Liver (tissue), 3 donors: Measurements from ENCODE around the gene PPP6R1.

Source experiments
- CTCF ChIP-seq: fragments of 150-350 bp; IDR thresholded peaks from 2 replicates; pipeline ENCODE4 v1.5.1; 2017; ENCODE audit warnings: improper control_type of control experiment, low read depth, low read length; ENCODE audit not compliant: missing input control
- JUND ChIP-seq, 2 donors: IDR thresholded peaks; 2 replicates each; pipeline ENCODE4 v1.6.1; 2016; ENCODE audit warnings: antibody characterized with exemption in 2 of 2
- MAX ChIP-seq: IDR thresholded peaks from 2 replicates; pipeline ENCODE4 v1.6.1; 2016; ENCODE audit warnings: antibody characterized with exemption
- RAD21 ChIP-seq, 2 donors: IDR thresholded peaks; 2 replicates each; pipeline ENCODE4 v1.6.1; 2016; ENCODE audit warnings: antibody characterized with exemption in 2 of 2, mild to moderate bottlenecking in 2 of 2
- TF ChIP-seq, protein P1 (sequence below): IDR thresholded peaks from 2 replicates; pipeline ENCODE4 v1.6.1; 2016; ENCODE audit warnings: antibody characterized with exemption, mild to moderate bottlenecking
- donor health status: healthy.
- donor health status: healthy.

DNA sequence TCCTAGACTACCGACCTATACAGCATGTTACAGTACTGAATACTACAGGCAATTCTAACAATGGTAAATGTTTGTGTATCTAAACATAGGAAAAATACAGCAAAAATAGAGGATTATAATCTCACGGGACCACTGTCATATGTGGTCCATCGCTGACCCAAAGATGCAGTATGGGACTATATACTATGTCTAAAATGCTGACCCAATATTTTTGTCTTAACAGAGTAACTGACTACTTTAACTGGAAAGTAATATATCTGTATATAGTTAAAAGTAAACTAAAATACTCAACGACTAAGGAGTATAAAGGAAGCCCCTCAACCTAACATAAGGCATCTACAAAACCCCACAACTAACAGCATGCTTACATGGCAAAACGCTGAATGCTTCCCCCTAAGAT is 25.8 kb downstream of the PPP6R1 start:
- TF ChIP-seq CTCF: no peak
- TF ChIP-seq MAX: no peak
- TF ChIP-seq, protein P1, sequence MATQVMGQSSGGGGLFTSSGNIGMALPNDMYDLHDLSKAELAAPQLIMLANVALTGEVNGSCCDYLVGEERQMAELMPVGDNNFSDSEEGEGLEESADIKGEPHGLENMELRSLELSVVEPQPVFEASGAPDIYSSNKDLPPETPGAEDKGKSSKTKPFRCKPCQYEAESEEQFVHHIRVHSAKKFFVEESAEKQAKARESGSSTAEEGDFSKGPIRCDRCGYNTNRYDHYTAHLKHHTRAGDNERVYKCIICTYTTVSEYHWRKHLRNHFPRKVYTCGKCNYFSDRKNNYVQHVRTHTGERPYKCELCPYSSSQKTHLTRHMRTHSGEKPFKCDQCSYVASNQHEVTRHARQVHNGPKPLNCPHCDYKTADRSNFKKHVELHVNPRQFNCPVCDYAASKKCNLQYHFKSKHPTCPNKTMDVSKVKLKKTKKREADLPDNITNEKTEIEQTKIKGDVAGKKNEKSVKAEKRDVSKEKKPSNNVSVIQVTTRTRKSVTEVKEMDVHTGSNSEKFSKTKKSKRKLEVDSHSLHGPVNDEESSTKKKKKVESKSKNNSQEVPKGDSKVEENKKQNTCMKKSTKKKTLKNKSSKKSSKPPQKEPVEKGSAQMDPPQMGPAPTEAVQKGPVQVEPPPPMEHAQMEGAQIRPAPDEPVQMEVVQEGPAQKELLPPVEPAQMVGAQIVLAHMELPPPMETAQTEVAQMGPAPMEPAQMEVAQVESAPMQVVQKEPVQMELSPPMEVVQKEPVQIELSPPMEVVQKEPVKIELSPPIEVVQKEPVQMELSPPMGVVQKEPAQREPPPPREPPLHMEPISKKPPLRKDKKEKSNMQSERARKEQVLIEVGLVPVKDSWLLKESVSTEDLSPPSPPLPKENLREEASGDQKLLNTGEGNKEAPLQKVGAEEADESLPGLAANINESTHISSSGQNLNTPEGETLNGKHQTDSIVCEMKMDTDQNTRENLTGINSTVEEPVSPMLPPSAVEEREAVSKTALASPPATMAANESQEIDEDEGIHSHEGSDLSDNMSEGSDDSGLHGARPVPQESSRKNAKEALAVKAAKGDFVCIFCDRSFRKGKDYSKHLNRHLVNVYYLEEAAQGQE: no peak
- TF ChIP-seq RAD21 (IDR thresholded peaks at IDR 0.05): no peak
- no peak for TF ChIP-seq JUND (IDR thresholded peaks at IDR 0.05)
